ENCODE results near the gene MAMLD1.
"Not testable (repeated sequence)": the region's sequence is repeated elsewhere in the genome, so short reads cannot be mapped to it uniquely, and the experiment has no call there.

MAMLD1 gene, protein sequence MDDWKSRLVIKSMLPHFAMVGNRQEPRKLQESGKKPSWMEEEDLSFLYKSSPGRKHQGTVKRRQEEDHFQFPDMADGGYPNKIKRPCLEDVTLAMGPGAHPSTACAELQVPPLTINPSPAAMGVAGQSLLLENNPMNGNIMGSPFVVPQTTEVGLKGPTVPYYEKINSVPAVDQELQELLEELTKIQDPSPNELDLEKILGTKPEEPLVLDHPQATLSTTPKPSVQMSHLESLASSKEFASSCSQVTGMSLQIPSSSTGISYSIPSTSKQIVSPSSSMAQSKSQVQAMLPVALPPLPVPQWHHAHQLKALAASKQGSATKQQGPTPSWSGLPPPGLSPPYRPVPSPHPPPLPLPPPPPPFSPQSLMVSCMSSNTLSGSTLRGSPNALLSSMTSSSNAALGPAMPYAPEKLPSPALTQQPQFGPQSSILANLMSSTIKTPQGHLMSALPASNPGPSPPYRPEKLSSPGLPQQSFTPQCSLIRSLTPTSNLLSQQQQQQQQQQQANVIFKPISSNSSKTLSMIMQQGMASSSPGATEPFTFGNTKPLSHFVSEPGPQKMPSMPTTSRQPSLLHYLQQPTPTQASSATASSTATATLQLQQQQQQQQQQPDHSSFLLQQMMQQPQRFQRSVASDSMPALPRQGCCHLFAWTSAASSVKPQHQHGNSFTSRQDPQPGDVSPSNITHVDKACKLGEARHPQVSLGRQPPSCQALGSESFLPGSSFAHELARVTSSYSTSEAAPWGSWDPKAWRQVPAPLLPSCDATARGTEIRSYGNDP

GRCh38 chrX:150362599-150363481, at the start of gene MAMLD1:
MAMLD1 (plus strand) TSS chrX:150363317; CDS start chrX:150445517, 82,200 bp downstream.
- DNase-seq = no peak

GRCh38 chrX:150313514-150313913, 49.6 kb upstream of the MAMLD1 start:
- no peak for DNase-seq

DNA sequence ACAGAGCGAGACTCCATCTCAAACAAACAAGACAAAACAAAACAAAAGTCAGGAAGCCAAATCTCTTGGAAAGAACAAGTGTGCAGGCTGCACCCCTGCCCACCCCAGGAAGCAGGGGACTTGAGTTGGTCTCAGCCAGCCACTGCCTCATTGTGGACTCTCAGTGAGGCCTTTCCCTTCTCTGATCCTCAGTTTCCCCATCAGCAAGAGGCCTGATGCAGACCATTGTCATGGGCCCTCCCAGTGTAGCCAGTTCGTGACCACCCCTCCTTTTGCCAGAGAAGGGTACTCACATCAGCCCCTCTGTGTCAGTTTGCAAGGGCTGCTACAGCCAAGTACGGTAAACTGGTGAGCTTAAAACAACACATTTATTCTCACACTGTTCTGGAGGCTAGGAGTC, 48.9 kb upstream of the MAMLD1 start:
- DNase-seq = no peak

DNA sequence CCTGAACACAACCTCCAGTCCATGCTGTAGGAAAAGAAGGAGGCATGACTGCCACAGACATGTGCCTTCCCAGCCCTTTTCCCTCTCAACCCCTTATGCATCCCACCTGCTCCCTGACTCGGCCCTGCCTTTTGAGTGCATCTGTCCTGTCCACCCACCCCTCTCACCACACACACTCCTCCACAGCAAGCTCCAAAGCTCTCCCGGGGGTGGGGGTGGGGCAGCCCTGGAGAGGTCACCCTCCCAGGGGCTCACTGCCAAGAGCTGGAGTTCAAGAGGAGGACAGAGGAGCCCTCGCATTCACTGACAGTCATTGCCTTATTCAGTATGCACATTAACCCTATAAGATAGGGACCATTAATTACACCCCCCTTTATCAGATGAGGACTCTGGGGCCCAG, 46.6 kb upstream of the MAMLD1 start:
- no peak for DNase-seq

DNA sequence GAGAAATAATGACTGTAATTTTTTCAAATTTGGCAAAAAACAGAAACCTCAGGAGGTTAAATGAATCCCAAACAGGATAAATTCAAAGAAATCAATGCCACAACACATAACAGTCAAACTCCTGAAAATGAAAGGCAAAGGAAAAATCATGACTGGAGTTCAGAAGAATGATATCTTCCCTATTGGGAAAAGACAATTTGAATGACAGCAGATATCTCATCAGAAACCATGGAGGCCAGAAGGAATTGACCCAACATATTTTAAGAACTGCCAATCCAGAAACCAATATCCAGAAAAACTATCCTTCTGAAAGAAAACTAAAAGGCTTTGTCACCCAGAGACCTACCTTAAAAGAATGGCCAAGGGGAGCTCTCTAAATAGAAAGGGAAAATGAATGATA, 40.1 kb upstream of the MAMLD1 start:
- no peak for DNase-seq

DNA sequence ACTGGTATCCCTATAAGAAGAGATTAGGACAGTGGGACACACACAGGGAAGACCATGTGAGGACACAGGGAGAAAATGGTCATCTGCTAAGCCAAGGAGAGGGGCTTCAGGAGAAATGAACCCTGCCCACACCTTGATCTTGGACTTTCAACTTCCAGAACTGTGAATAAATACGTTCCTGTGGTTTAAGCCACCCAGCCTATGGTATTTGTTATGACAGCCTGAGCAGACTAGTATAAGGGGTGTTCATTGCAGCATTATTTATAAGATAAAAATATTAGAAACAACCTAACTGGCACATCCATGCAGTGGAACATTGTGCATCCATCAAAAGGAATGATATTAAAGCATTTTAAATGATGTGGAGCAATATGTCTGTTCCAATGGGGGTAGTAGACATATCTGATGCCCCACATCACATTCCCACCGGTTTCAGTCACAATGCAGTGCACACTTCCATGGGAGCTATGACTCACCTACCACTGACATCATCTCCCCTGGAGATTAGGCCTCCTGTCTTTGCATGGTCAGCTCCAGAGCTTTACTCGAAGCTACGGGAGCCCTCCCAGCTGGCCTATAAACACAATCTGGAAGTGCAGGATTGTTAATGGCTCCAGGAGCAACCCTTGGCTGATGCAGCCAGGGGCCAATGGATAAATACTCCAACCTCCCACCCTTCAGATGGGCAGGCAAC, 38.9 kb upstream of the MAMLD1 start:
- no peak for DNase-seq

- DNase-seq = no peak
These were observed 38.2 kb upstream of the MAMLD1 start for GRCh38 chrX:150324919-150325318.

DNA sequence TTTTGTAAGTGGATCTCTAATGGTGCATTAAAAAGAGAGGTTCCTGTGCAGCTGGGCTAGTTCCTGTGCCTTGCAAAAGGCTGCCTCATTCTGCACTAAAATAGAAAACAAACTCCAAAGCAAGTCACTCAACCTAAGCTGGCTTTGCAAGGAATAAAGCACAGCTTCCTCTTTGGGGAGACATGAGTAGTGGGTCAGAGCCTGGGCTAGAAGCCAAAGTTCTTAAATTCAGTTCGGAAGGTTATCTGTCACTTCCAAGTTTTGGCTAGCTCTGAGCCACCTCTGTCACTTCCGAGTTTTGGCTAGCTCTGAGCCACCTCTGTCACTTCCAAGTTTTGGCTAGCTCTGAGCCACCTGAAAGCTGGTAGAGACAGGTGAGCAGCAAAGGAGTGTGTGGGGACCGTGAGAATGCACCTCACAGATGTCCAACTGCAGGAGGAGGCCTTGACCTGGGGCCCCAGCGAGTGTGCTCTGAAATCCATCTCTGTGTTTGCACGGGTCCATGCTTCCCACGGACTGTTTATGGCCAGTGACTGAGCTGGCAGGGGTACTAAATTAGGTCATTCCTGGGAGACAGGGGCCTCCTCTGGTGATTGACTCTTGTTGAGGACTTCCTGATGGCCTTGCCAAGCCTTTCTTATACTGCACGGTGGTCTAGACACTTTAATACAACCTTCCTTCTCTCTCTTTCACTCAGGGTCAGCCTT, 36.4 kb upstream of the MAMLD1 start:
- no peak for DNase-seq

DNA sequence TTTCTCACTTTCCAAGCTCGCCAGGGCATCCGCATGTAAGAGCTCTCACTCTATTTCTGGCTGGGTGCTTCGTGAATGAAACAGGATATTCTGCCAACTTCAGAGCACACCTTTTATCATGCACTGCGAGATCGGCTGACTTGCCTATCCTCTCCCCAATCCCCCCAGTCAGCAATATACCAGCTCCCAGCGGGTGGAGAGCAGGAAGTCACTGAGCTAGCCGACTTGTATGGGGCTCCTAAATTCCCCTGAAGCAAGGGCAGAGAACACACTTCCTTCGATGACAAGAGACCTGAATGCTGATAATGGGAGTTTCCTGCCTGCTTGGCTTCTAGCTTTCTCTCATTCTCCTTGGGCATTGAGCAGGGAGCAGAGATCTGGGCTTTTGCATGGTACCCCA, 33.8 kb upstream of the MAMLD1 start:
- DNase-seq = no peak

DNA sequence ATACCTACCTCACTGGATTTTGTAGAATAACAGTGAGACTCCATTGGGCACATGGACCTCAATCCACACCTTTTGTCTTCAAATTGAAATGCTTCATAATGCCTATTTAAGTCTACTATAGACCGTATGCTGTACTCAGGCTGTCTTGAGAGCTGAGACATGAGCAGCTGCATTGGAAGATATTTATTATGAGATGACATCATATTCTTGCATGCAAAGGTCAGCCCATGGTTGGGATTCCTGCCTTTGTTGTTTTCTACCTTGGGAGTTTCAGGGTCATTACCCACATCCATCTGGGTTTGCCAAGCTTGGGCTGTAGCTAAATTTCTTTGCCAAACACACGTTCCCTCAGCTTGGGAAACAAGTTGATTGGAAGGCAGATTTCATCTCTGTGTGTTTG, 33.2 kb upstream of the MAMLD1 start:
- no peak for DNase-seq

DNA sequence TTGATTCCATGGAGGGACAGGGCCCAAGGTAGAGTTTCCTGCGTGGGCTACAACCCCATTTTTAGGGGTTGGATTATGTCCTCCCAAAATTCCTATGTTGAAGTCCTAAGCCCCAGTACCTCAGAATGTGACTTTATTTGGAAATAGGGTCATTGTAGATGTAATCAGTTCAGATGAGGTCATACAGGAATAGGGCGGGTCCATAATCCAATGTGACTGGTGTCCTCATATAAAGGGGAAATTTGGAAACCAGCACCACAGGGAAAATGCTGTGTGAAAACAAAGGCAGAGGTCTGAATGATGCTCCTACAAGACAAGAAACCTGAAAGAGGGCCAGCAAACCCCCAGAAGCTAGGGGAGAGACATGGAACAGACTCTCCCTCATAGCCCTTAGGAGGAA, 31.1 kb upstream of the MAMLD1 start:
- no peak for DNase-seq

DNA sequence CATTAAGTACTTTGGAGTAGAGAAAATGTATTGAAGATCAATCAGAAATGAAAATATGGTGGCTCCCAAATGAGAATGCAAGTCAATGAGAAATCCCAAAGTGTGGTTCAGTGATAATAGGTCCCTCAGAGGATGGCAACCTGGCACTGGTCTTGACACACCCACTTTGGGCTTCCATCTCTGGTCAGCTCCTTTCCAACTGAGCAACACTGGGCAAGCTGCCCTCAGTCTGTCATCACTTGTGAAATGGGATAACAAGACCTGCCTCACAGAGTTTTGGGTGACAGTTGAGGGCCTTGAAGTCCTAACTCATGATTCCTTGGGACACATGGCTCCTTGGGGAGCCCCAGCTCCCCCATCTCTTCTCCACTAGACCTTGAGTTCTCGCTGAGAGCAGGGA, 29.0 kb upstream of the MAMLD1 start:
- DNase-seq = no peak

- DNase-seq = no peak
These were observed 28.1 kb upstream of the MAMLD1 start for GRCh38 chrX:150334981-150335380.

GRCh38 chrX:150337026-150337425, 26.1 kb upstream of the MAMLD1 start:
- DNase-seq = no peak

GRCh38 chrX:150337536-150337935, 25.6 kb upstream of the MAMLD1 start:
- no peak for DNase-seq

DNA sequence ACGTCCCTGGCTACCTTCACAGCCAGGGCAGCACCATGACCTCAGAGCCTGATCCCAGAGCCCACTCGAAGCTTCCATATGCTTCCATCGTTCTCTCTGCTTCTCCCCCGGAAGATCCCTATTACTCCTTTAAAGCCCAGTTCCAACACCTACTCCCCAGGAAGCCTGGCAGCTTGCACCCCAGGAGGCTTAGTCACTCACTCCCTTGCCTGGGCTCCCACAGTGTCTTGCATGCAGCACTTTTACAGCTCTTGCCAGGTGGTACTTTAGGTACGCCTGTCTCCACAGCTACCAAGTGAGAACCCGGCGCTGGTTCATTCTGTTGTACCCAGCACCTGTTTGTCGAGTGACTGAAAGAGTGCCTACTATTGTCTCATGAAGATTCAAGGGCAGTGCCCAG, 24.5 kb upstream of the MAMLD1 start:
- no peak for DNase-seq

DNA sequence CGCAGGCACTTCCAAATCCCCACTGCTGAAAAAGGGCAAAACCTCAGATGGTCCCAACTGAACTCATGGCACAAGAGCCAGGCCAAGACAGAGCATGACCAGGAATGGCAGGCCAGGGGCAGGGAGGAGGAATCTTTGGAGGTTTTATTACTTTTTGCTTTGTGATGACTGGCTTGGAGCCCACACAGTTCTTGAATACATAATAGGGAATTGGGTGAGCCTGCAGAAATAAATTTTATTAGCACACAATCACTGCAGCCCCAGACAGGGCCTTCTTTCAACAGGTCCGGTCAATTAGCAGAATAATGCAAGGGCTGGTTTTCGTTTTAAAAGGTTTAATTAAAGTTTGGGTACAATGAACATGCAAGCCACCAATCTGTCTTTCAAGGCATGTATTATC, 23.4 kb upstream of the MAMLD1 start:
- no peak for DNase-seq

DNA sequence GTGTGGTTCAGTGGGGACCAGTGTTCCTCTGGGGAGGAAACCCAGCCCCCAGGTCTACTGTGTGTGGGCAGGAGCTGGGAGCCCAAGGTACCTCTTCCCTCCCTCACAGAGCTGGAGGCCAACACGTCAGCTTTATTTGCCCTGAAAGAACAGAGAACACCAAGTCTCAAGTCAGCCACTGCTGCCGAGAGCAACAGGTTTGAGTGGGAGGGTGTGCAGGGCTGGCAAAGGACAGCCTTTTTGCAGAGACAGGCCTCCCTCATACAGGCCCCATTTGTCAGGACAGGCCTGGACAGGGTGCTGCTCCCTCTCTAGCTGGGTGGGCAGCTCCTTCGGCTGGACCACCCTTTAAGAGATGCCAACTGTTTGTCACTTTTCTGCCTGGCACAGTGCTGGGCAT, 22.8 kb upstream of the MAMLD1 start:
- DNase-seq = not testable (repeated sequence)

DNA sequence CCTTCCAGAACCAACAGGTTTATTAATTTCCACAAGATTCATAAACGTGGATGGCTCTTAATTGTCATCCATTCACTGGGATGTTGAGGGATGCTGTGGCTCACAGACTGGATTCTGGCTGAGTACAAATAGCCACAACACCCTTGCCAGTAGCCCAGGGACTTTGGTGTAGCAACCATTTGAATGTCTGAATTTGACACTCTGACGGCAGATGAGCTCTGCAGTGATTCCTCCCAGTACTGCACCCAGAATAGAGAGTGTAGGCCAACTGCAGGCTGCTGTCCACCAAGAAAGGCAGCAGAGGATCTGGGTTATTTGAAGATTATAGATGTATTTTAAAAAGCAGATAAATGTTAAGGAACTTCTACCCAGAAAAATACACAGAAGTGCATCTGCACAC, 15.6 kb upstream of the MAMLD1 start:
- no peak for DNase-seq

DNA sequence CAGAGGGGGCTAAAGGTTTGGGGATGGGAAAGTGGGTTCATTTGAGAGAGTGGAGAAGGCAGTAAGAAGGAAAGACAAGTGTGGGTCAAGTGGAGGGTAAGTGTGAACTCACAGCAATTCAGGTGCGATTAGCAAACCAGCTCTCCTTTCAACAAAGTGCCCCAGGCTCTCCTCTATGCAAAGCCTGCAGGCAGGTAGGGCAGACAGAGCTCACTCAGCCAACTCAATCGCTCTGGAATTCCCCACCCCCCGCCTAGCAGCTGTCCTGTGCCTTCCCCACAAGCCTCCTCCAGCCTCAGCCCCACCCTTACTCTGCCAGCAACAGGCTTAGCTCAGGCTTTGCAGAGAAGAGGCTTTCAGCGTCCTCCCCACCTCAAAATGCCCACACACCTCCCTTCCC, 14.8 kb upstream of the MAMLD1 start:
- DNase-seq = no peak

DNA sequence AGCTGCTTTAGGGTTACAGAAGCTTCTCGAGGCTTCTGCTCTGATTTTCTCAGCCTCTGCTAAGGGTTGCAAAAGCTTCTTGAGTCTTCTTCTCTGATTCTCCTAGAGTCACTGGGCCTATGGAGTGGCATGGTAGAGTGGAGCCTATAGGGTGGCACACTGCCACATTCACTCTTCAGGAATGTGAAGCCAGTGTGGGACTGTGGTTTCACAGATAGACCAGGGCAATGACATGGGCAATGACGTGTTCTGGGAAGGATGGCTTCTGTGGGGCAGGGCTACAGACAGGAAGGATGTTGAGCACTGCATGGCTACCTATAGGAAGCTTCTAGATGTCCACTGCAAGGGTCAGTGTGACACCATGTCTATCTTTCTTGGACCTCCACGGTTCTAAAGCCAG, 11.0 kb upstream of the MAMLD1 start:
- DNase-seq = no peak

- peak; percentile 57 for DNase-seq
These were observed 10.5 kb upstream of the MAMLD1 start for GRCh38 chrX:150352581-150352980.
